HG03196 (cell line): Measurements from ENCODE around the gene PAPPA2.
"Not testable (repeated sequence)": the region's sequence is repeated elsewhere in the genome, so short reads cannot be mapped to it uniquely, and the experiment has no call there.

Experiments
- ATAC-seq: cut with Tn5 transposase; IDR thresholded peaks from one replicate; pipeline ENCODE4 v1.9.1; 2021; ENCODE audit not compliant: unreplicated experiment

PAPPA2 gene

DNA sequence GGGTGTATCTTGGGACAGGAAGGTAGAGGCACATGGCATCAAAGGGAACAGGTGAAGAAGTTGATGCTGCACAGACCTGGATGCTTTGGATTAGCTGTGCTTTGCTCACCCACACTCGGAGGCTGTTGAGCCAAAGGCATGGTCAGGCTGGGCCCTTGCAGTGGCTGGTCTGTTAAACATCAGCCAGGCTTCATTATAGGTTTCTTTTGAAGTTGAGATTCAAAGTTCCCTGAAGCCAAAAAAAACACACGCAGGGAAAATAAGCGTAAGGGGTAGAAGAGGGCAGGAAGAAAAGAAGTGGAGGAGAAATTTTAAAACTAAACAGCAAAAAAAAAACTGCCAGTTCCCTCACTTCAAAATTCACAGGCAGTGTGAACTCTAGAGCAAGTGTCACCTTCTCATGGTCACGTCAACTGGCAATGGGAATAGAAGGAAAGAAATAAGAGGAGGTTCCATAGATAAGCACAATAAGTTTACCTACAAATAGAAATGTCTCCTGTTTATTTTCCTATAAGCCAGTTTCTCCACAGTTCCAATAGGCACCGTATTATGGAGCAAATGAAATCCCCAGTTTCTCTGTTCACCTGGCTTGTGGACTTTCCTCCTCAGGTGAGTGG lies 139.5 kb downstream of the PAPPA2 start:
- no peak for ATAC-seq

DNA sequence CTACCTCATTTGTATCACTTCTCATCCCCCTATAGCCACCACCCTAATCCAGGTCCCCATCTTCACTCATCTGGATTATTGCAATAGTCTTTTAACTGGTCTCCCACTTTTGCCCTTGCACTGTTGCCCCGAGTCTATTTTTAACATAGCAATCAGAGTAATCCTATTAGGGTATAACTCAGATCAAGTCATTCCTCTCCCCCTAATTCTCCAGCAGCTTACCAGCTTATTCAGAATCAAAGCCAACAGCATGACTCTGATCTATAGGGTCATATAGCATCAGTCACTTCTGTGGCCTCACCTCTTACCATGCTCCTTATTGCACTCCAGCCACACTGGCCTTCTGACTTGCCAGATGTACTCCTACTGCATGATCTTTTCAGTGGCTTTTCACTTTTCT lies 140.7 kb downstream of the PAPPA2 start:
- ATAC-seq = no peak

DNA sequence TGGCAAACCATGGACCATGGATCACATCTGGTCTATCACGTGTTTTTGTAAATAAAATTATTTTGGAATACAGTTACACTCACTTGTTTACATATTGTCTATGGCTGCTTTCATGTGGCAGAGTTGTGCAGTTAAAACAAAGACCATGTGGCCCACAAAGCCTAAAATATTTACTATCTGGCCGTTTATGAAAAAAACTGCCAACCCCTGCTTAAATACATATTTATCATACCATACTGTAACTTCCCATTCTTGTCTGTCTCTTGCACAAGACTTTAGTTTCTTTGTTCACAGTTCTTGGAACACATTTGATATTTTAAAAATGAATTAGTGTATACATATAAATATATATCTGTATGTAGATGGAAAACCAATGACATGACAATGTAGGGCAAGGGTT lies 141.5 kb downstream of the PAPPA2 start:
- no peak for ATAC-seq

DNA sequence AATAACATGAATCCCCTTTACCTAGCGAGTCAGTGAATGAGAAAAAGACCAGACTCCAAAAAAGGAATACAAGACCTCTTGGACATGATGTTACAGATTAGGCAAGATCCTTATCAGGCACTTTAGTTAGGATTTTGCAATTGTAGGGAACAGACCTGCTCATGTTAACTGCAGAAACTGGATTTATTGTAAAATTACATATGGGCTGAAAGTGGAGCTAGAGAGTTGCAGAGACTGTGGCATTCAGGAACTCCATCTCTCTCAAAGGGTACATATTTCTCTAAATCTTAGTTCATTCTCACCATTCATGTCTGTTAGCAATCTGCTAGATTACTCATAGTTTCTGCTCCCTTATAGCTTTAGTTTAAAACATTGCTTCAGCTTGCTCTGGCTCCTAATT lies 142.2 kb downstream of the PAPPA2 start:
- ATAC-seq = no peak

DNA sequence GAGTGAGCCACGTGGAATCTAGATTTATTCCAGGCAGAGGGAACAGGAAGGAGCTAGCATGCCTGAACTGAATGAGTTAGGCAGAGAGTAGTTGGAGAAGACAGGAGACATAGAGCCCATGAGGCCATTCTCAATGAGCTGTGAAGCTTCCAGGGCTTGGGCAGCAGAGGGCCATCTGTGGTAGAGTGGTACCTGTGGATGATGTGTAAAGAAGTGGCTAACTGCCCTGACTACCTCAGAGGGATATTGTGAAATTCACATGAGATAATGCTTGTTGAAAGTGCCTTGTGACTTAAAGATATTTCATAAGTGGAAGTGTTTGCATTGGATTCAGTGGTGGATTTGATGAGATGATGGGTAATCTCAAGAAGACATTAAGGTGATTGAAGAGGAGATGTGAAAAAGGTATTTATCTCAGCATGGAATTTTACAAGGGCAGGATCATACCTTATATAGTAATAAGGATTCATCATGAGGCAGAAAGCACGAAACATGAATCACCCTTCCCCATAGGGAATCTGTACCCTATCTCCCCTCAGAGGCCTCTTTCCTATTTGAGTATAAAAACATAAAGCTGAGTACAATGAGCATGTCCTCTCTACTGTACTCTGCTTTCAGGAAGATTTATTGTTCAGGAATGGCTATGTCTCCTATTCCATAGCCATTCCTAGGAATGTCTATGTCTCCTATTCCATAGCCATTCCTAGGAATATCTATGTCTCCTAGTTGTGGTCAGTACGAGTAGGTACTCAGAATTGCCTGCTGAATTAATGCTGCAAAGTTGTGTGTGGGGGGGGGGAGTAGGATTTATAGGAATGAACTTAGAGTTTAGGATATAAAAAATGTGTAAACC lies 146.8 kb downstream of the PAPPA2 start:
- ATAC-seq = no peak

DNA sequence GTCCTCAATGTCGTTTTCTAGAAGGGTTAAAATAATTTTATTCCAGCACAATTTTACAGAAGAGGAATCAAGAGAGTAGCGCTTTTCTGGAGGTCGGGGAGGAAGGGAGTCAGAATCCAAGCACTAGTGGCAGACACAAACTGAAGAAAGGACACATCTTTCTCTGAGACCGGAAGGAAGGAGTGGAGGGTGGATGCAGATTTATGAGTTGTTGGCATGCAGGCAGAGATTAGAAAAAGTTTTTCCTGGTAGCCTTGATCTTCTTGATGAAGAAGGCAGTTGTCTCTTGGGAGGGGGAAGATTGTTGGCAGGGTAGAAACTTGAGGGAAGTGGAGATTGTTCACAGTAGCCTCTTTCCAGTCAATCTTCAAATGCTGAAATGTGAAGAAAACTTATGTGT lies 149.8 kb downstream of the PAPPA2 start:
- ATAC-seq = no peak

DNA sequence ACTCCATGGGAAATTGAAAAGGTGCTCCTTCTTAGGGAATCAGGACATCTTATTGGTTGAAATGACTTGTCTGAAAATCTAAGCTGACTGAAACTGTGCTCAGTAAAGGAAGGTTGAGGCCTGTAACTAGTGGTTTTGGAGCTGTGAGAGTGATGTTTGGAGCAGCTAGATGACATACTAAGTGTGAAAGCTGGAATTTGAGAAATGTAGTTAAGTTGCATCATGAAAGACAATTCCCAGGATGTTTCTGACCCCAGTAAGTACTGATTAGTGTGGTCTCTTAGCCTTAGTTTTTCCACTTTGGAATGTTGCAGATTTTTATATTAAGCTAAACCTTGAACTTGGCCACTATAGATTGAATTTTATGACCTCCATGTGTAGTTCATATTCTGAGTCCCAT lies 154.9 kb downstream of the PAPPA2 start:
- ATAC-seq = no peak

DNA sequence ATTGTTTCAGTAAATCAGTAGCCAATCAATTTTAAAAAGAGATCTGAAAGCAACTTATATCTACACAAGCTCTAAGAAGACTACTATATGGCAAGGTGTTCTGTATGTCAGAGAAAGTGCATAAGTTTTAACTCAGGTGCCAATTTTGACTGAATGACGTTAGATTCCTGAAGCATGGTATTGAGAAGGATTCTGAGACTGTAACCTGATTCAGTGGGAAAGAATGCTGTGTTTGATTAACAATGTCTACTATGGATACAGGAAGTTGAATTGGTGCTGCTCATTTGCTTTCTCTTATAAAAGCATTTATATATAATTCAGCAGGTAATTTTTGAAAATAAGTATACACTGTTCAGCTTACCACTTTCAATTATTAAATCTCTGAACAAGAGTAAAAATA lies 156.3 kb downstream of the PAPPA2 start:
- no peak for ATAC-seq

DNA sequence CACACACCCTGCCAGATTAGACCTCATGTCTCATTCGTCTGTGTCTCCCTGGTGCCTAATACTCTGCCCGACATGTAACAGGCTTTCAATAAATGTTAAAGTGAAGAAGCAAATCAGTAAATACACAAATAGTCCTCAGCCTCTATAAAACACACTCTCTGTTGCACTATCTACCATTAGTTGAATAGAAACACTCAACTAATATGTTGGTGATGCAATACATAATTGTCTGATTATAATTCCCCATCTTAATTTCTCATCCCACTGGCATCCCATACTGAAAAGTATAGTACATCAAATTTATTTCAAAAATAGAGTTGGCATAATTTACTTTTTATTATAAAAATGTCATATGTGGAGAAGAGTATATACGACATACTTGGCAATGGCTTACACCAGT lies 162.4 kb downstream of the PAPPA2 start:
- ATAC-seq = no peak

DNA sequence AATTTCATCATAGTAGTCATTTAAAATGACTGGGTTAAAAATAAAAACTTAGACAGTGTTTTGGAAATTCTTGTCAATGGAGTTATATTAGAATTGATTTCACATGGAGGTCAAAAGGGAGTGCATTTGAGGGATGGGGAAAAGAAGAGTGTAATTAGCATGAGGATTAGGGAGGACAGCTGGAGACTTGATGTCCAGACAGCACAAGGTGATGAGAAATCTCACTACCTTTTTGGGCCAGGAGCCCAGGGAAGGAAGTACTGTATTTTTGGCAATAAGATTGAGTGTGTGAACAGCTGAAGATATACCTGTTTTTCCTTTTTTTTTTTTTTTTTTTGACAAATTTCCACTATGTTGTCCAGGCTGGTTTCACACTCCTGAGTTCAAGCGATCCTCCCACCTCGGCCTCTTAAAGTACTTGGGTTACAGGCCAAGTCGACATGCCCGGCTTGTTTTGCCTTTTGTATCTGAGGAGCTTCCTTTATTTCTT lies 163.6 kb downstream of the PAPPA2 start:
- no peak for ATAC-seq

DNA sequence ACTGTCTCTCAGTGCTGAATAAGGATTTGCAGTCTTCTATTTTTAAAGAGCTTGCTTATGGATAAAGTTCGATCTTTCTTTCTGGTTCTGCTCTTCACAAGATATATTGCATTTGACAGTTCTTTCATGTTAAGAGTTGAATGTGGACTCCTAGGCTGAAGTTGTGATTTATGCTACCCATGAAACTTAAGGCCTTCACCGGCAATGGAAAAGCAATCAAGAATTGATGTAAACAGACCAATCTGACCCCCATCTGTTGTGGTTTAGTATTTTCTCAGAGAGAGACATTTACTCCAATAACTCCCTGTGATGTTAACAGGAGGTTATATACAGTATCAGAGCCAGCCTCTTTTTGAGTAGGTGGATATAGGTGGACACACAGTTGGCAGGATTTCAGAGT lies 165.8 kb downstream of the PAPPA2 start:
- ATAC-seq = no peak

DNA sequence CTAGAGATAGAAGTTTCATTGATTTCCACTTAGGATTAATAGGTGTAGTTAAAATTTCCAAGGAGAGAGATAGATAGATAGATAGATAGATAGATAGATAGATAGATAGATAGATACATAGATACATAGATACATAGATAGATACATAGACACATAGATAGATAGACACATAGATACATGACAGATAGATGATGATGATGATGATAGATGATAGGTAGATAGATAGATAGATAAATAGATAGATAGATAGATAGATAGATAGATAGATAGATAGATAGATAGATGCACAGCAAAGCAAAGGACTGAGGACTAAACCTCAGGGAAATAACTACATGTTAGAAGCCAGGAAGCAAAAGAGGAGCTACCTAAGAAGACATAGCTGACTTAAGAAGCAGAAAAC lies 171.8 kb downstream of the PAPPA2 start:
- not testable (repeated sequence) for ATAC-seq

DNA sequence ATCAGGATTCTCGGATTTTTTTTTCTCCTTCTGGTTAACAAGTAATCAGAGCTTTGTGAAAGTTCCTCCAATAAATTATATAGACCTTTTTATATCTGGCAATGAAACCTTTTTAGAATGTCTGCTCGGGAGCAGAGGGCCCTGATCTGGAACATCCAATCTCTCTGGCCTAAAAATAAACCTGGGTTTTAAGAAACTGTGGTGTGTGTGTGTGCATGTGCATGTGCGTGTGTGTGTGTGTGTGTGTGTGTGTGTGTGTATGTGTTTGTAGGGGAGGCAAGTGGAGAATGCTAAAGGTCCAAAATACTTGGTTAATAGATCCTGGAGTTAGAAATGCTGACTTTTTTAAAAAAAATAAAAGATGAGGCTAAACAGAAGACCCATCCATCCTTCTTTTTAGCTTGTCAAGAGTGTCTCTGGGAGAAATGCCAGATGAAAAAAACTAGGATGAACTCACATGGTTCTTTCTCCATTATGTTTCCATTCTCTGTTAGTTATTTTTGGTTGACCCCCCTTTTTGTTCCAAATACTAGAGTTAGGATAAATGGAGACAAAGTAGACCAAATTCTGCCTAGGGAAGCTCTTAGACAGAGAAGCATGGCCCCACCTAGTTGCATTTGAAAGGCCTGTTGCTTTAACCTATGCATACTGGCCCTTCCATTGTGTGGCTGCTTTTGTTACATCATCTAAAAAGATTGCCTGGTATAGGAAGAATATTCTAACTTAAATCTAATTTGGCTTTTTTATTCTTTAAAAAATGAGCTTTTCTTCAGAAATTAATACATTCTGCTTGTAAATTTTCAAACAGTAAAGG lies 175.9 kb downstream of the PAPPA2 start:
- no peak for ATAC-seq

DNA sequence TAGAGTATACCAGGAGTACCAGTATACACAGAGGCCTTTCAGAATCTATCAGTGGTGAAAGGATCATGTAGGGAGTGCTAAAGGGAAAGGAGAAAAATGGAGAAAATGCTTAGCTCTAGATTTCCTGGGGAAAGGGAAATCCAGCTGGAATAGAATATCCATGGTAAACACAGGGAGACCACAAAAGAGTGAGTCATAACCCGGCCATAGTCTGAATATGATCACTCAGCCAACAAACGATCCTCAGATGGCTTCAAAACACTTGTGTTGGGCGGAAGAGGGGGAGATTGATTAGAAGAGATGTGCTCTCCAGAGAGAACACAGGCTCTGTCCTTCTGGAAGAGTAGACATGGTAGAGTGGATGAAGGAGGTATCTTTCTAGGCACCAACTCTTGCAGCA lies 180.6 kb downstream of the PAPPA2 start:
- no peak for ATAC-seq

DNA sequence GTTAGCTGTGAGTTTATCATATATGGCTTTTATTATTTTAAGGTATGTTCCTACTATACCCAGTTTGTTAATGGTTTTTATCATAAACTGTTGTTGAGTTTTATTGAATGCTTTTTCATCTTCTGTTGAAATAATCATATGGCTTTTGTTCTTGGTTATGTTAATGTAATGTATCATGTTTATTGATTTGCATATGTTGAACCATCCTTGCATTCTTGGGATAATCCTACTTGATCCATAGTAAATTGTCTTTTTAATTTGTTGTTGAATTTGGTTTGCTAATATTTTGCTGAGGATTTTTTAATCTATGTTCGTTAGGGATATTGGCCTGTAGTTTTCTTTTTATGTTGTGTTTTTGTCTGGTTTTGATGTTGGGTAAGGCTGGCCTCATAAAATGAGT lies 185.6 kb downstream of the PAPPA2 start:
- ATAC-seq = no peak

DNA sequence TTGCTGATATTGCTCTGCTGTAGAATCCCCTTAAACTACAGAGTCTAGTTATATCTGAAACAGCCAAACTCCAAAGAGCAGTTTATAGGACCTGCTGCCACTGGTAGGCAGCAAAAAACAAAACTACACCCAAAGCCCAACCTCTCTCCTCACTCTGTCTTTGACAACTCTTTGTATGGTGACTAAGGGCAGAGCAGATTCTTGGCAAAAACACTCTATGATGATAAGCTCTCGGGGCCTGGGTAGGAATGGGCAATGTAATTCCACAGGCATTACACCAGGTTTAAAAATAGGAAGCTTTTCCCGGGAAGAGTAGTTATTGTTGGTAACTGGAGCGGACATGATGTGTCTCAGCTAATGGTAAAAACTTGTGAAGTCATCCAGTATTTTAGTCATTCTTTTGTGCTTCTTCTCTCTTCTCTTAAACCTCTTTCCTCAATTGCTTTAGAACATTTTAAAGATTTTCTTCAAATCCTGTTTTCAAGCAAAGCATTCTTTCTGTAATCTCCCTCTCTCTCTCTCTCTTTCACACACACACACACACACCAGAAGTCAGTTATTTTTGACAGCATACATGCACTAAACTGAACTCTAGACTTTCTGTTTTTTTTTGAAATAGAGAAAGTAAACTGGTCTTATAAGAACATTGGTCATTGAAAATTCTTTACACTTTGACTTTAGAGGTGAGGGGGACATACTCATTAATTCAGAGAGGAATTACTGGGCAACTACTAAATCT lies 193.5 kb downstream of the PAPPA2 start:
- no peak for ATAC-seq

DNA sequence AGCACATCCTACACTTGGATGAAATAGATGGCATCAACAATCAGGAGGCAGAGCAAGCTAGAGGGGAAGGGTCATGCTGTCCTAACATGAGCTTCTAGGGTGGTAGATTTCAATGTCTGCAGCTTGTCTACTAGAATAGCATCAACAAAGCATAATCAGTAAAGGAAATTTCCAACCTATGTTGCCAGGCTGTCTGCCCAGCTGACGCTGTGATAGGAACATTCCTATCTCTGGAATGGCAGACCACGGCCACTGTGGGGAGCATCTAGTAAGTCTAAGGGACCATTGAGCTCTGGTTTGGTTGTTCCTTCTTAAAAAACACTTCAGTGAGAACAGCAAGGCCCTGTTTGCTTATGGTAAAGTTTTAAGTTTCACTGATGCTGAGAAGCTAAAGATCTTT lies 206.8 kb downstream of the PAPPA2 start:
- no peak for ATAC-seq

DNA sequence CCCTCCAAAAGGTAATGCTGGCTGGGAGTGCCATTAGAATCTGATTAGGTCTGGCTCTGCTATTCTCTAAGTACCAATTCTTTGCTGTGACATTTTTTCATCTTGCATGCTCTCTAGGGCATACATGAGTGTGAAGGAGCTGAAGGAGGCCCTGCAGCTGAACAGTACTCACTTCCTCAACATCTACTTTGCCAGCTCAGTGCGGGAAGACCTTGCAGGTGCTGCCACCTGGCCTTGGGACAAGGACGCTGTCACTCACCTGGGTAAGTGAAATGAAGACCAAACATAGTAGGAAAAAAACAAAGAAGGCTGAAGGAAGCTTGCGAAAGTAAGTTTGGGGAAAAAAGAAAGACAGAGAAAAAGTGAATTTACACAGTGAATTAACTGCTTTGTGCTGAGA lies 207.9 kb downstream of the PAPPA2 start:
- ATAC-seq = no peak

DNA sequence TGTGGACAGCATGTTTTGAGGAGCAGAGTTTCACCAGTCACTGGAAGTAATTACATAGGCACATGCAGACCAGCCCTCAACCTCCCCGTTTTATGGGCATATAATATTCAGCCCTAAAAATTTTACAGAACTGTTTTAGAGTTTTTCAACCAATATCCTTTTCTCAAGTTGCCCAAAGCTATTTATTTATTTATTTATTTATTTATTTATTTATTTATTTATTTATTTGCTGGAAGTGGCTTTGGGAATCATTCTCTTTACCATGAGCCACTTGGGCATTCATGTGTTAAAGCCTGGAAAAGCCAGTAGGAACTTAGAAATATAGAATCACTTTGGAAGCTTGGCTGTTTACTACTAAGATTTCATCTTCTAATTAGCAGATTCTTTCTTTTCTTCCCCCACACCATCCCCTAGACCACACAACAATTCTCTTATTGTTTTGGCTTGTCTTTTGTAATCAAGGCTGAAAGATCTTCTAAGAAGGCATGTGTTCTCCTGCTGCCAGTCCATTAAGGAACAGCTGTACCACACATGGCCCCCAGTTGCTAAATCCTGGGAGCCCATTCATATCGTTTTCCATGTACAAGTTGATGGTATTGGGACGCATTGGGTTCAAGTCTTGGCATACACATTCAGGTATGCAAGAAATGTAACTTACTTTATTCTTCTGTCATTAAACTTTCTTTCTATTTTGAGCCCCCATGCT lies 220.0 kb downstream of the PAPPA2 start:
- ATAC-seq = no peak
